ENCODE data around the gene PPP1R12A. TPM values are rescaled to one million over a fixed set of nuclear protein-coding genes. Genes with fewer than 3 reads are reported as not detected.
"Not testable (repeated sequence)": the region's sequence is repeated elsewhere in the genome, so short reads cannot be mapped to it uniquely, and the experiment has no call there.

PPP1R12A gene
- total and polyA plus RNA-seq, 9 donors: 28.9 to 104 (median 75.3) TPM

DNA sequence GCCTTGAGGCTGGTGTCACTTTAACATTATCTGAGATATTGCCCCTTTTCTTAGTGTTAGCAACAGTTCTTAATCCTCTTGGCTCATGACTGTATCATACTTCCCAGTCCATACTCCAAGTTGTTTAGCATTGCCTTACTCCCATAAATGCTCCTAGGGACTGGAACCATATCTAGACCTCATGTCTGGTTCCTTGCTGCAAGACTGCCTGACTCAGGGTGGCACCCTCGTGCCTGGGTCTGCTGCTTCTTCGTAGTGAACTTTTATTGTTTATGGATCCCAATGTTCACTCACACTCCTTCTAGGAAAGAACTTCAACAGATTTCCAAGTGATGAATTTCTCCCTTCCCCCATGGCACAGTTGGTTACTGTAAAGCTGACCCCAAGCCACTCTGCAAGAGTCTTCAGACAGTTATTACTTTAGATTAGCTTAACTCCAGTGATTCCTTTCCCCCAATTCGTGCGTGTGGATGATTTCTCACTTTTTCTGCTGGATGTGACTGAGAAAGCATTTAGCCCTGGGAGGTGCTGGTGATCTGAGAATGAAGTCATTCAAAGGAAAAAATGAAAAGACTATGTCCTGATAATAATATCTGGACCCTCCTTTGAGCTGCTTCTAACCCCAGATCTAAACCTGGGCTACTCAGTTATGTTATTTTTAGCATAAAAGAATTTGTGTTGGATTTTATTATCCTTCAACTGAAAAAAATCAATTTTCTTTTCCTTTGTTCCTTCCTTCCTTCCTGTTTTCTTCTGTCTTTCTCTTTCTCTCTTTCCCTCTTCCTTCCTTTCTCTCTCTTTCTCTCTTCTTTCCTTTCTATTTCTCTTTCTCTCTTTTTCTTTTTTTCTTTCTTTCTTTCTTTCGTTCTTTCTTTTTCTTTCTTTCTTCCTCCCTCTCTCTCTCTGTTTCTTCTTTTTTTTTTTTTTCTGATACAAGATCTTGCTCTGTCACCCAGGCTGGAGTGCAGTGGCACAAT is 47.5 kb upstream of the PPP1R12A start:
- no peak overlapping the region for H3K4me3 ChIP-seq
- H3K27ac ChIP-seq: no peak overlapping the region
- H3K4me1 ChIP-seq (ENCODE audit: insufficient read depth): no peaks in the 10 kb centered on the region
- DNase-seq: no peak
- TF ChIP-seq, protein P1, sequence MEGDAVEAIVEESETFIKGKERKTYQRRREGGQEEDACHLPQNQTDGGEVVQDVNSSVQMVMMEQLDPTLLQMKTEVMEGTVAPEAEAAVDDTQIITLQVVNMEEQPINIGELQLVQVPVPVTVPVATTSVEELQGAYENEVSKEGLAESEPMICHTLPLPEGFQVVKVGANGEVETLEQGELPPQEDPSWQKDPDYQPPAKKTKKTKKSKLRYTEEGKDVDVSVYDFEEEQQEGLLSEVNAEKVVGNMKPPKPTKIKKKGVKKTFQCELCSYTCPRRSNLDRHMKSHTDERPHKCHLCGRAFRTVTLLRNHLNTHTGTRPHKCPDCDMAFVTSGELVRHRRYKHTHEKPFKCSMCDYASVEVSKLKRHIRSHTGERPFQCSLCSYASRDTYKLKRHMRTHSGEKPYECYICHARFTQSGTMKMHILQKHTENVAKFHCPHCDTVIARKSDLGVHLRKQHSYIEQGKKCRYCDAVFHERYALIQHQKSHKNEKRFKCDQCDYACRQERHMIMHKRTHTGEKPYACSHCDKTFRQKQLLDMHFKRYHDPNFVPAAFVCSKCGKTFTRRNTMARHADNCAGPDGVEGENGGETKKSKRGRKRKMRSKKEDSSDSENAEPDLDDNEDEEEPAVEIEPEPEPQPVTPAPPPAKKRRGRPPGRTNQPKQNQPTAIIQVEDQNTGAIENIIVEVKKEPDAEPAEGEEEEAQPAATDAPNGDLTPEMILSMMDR (IDR thresholded peaks at IDR 0.05): no peak
- no peak for TF ChIP-seq EP300 (IDR thresholded peaks at IDR 0.05)
- TF ChIP-seq POLR2A (IDR thresholded peaks at IDR 0.05): no peak
- H3K9me3 ChIP-seq: no peaks in the 10 kb centered on the region
- intact Hi-C loops (cut with DNase I): no loop called here
- no peaks in the 10 kb centered on the region for H3K36me3 ChIP-seq
- 53 to 76% (median 56%) methylated on average over 5 of the region's 5 CpGs for WGBS, 3 donors
- H3K27me3 ChIP-seq: no peaks in the 10 kb centered on the region

DNA sequence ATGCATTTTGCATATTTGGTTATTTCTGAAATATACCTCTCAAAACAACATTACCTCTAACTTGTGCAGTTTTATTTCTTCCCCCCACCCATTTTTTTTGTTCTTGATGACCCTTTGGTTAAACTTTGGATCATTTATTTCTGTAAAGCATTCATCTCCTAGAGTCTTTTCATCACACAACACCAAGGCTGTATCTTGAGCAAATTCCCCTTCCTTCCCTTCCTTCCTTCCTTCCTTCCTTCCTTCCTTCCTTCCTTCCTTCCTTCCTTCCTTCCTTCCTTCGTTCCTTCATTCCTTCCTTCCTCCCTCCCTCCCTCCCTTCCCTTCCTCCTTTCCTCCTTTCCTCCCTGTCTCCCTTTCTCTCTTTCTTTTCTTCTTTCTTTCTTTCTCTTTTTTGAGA is 43.8 kb upstream of the PPP1R12A start:
- 67 to 85% (median 69%) methylated on average over 1 of the region's 1 CpG for WGBS, 3 donors
- DNase-seq: no peak
- TF ChIP-seq, protein P1 (IDR thresholded peaks at IDR 0.05): no peak
- no peak for TF ChIP-seq EP300 (IDR thresholded peaks at IDR 0.05)
- TF ChIP-seq POLR2A (IDR thresholded peaks at IDR 0.05): no peak
- H3K27ac ChIP-seq: no peak overlapping the region
- intact Hi-C loops (cut with DNase I): no loop called here
- no peaks in the 10 kb centered on the region for H3K36me3 ChIP-seq
- H3K27me3 ChIP-seq: no peaks in the 10 kb centered on the region
- no peaks in the 10 kb centered on the region for H3K4me1 ChIP-seq (ENCODE audit: insufficient read depth)
- no peak overlapping the region for H3K4me3 ChIP-seq
- H3K9me3 ChIP-seq: no peaks in the 10 kb centered on the region

GRCh38 chr12:79977856-79978460 is 43.1 kb upstream of the PPP1R12A start:
- DNase-seq; H3K4me1 ChIP-seq (ENCODE audit: insufficient read depth); H3K36me3 ChIP-seq; H3K27ac ChIP-seq; H3K4me3 ChIP-seq; intact Hi-C loops (cut with DNase I); H3K9me3 ChIP-seq; H3K27me3 ChIP-seq: not testable (repeated sequence)
- 67 to 68% (median 68%) methylated on average over 3 of the region's 3 CpGs for WGBS, 3 donors

DNA sequence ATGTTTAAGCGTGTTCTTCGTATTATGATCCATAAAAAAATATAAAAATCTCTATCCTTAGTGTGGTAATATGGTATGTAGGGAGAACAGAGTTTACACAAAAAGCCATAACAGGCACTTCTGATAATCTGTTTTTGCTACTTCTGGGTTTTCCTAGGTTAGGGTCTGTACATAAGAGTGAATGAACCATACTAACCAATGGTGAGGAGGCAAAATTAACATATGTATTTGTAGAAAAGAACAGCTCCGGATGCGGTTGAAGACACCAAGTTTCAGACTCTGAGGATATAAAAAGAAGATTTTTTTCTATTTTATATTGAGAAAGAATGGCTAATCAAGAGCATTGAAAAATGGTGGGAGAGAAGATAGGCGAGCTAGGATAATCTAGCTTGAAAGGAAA is 40.2 kb upstream of the PPP1R12A start:
- H3K9me3 ChIP-seq: no peaks in the 10 kb centered on the region
- H3K36me3 ChIP-seq: no peaks in the 10 kb centered on the region
- DNase-seq: no peak
- no peak overlapping the region for H3K4me3 ChIP-seq
- intact Hi-C loops (cut with DNase I): no loop called here
- no peaks in the 10 kb centered on the region for H3K4me1 ChIP-seq (ENCODE audit: insufficient read depth)
- H3K27me3 ChIP-seq: no peaks in the 10 kb centered on the region
- 94 to 98% (median 95%) methylated on average over 5 of the region's 5 CpGs for WGBS, 3 donors
- H3K27ac ChIP-seq: no peak overlapping the region
- TF ChIP-seq EP300 (IDR thresholded peaks at IDR 0.05): no peak
- TF ChIP-seq POLR2A (IDR thresholded peaks at IDR 0.05): no peak
- TF ChIP-seq, protein P1 (IDR thresholded peaks at IDR 0.05): no peak

DNA sequence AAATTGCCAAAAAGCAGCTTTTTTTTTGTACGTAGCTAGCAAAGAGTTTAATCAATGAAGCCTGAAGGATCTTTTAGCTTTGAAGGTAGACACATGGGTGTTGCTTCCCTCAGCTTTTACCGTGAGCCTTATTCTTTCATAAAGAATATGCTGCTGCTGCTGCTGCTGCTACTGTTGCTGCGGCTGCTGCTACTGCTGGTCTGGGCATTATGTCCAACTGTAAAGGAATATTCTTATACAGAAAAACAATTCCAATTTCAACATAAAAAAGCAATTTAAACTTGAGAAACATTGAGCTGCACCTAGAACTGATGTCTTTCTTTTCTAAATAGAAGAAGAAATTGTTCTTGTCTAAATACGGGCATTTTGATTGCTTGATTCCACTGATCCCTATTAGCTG is 38.9 kb upstream of the PPP1R12A start:
- Histone ChIP-seq H3K36me3 (no peaks in the 10 kb centered on the region), H3K4me3 (no peak overlapping the region), H3K27me3 (no peaks in the 10 kb centered on the region), H3K9me3 (no peaks in the 10 kb centered on the region), H3K4me1 (ENCODE audit: insufficient read depth) (no peaks in the 10 kb centered on the region), H3K27ac (no peak overlapping the region)
- TF ChIP-seq, protein P1 (IDR thresholded peaks at IDR 0.05): no peak
- TF ChIP-seq POLR2A (IDR thresholded peaks at IDR 0.05): no peak
- no peak for TF ChIP-seq EP300 (IDR thresholded peaks at IDR 0.05)
- 70 to 83% (median 78%) methylated on average over 4 of the region's 4 CpGs for WGBS, 3 donors
- intact Hi-C loops (cut with DNase I): no loop called here
- no peak for DNase-seq
